ENCODE measurements around the gene SERPINE3.

DNA sequence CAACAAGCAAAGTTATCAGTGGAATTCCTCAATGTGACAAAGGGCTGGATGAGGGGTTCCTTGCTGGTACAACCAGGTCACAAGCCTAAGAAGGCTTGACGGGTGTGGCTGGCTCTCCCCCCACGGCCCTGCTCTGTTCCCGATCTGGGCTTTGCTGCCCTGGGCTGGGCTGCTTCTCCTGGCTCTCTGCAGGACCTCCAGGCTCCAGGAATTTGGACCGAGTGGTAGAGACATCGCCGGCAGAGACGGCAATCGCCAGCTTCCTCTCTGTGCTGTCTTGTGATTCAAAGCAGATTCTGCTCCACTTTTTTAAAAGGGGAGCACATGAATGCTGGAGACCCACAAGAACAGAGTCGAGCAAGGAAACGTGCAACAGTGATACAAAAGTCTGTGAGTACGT, at the start of gene SERPINE3:
- TF ChIP-seq, protein P1, sequence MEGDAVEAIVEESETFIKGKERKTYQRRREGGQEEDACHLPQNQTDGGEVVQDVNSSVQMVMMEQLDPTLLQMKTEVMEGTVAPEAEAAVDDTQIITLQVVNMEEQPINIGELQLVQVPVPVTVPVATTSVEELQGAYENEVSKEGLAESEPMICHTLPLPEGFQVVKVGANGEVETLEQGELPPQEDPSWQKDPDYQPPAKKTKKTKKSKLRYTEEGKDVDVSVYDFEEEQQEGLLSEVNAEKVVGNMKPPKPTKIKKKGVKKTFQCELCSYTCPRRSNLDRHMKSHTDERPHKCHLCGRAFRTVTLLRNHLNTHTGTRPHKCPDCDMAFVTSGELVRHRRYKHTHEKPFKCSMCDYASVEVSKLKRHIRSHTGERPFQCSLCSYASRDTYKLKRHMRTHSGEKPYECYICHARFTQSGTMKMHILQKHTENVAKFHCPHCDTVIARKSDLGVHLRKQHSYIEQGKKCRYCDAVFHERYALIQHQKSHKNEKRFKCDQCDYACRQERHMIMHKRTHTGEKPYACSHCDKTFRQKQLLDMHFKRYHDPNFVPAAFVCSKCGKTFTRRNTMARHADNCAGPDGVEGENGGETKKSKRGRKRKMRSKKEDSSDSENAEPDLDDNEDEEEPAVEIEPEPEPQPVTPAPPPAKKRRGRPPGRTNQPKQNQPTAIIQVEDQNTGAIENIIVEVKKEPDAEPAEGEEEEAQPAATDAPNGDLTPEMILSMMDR (IDR thresholded peaks at IDR 0.05): no peak
- no peak for TF ChIP-seq POLR2A (IDR thresholded peaks at IDR 0.05)

Measured in testis (tissue), 2 donors.